Measurements from ENCODE around the gene CELF2. TPM values are rescaled to one million over a fixed set of nuclear protein-coding genes. Genes with fewer than 3 reads are reported as not detected.

Gene CELF2
- total and polyA plus RNA-seq, 4 donors, result 43.3 to 65.6 (median 50.1) TPM

DNA sequence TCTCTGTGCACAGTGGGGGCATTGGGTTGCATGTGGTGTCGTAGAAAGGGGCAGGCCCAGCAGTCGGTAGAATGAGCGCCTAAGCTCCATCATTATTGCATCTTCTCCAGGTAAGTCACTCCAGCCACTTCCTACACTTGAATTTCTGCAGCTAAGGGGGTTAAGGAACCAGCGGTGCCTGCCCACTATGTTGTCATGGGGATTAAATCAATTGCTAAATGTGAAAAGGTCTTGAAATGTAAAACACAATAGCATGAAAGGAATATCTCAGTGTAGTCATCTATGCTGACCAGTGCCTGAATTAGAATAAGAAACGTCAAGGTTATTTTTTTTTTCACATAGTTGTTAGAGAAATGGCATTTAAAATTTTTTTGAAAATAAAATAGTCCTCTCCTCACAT, 15.2 kb upstream of the CELF2 start:
- no peaks in the 10 kb centered on the region for H3K36me3 ChIP-seq (ENCODE audit: control insufficient read depth, insufficient read depth, low read length)
- H3K27ac ChIP-seq (ENCODE audit: low read depth, low read length), result no peak overlapping the region
- H3K4me3 ChIP-seq (ENCODE audit: low read depth, low read length), result no peak overlapping the region
- no peaks in the 10 kb centered on the region for H3K4me1 ChIP-seq (ENCODE audit: control insufficient read depth, insufficient read depth, low read length)
- DNase-seq (ENCODE audit: low read depth in 4 of 6, low spot score in 6 of 6), result no peak
- H3K27me3 ChIP-seq (ENCODE audit: control insufficient read depth, insufficient read depth, low read length), result no peaks in the 10 kb centered on the region
- no peaks in the 10 kb centered on the region for H3K9me3 ChIP-seq (ENCODE audit: control insufficient read depth, insufficient read depth, low read length)
- no CpG with 5 or more reads among the region's 5 CpGs for WGBS (ENCODE audit: insufficient coverage)

- no peaks in the 10 kb centered on the region for H3K27me3 ChIP-seq (ENCODE audit: control insufficient read depth, insufficient read depth, low read length)
- WGBS (ENCODE audit: insufficient coverage), result no CpG with 5 or more reads among the region's 3 CpGs
- no peaks in the 10 kb centered on the region for H3K4me1 ChIP-seq (ENCODE audit: control insufficient read depth, insufficient read depth, low read length)
- H3K4me3 ChIP-seq (ENCODE audit: low read depth, low read length), result no peak overlapping the region
- no peaks in the 10 kb centered on the region for H3K9me3 ChIP-seq (ENCODE audit: control insufficient read depth, insufficient read depth, low read length)
- no peak overlapping the region for H3K27ac ChIP-seq (ENCODE audit: low read depth, low read length)
- DNase-seq (ENCODE audit: low read depth in 4 of 6, low spot score in 6 of 6), result no peak
- no peaks in the 10 kb centered on the region for H3K36me3 ChIP-seq (ENCODE audit: control insufficient read depth, insufficient read depth, low read length)
Observed at GRCh38 chr10:11002916-11003315, 14.8 kb upstream of the CELF2 start.

DNA sequence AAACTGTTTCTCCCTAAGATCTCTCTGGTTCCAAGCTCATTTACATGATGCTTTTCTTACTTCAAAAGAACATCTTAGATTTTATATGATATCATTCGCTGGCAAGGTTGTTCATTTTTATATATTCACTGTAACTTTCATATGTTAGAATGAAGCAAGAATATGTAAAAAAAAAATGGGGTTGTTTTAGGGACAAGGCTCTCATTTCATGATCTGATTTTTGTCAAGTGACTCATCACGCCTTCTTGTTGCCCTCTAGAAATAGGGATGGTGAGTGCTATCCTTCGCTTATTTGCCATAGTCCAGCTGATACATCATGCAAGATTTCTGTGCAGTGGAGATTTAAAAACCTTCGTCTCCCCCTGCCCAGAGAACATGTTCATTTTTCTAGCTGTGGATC, 14.0 kb upstream of the CELF2 start:
- no CpG with 5 or more reads among the region's 4 CpGs for WGBS (ENCODE audit: insufficient coverage)
- DNase-seq (ENCODE audit: low read depth in 4 of 6, low spot score in 6 of 6), result peak in 1 of 6 donors; percentile 49
- no peak overlapping the region for H3K4me3 ChIP-seq (ENCODE audit: low read depth, low read length)
- H3K4me1 ChIP-seq (ENCODE audit: control insufficient read depth, insufficient read depth, low read length), result no peaks in the 10 kb centered on the region
- H3K36me3 ChIP-seq (ENCODE audit: control insufficient read depth, insufficient read depth, low read length), result no peaks in the 10 kb centered on the region
- no peaks in the 10 kb centered on the region for H3K9me3 ChIP-seq (ENCODE audit: control insufficient read depth, insufficient read depth, low read length)
- no peaks in the 10 kb centered on the region for H3K27me3 ChIP-seq (ENCODE audit: control insufficient read depth, insufficient read depth, low read length)
- no peak overlapping the region for H3K27ac ChIP-seq (ENCODE audit: low read depth, low read length)

DNA sequence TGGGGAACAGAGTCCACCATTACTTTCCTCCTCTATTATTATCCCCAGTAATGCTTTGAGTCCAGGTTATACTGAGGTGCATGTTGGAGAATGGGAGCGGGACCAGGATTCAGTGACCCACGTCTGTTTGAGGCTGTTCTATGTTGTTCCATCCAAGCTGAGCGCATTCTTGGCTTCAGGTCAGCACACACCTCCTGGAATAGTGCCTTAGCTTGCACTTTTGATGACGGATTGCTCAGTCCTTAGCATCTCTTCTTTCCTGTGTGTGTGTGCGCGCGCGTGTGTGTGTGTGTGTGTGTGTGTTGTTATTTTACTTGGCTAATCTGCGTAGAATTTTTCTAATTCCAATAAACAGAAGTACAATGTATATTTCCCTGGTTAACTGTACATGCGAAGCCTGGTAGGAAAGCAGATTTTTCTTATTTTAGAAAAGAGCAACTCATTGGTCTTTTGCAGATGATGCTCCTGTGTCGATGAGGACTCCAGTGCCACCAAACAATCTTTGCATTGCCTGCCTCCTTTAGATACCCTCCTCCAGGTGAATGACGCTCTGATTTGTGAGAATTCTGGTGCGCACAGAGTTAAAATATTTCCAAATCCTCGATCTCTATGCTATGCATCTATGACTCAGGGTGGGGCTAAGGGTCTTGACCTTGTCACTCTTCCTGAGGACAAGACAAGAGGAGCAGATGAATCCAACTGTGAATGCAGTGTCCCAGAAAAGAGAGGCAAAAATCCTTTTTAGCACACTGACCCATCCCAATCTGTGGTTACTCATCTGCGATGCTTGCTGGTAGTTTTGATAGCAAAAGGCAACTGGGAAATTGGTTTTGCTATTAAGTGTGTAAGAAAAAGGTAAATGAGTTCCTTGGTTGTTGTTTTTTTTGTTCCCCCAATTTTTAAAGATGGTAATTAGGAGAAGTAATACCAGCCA, 13.3 kb upstream of the CELF2 start:
- no peaks in the 10 kb centered on the region for H3K36me3 ChIP-seq (ENCODE audit: control insufficient read depth, insufficient read depth, low read length)
- H3K4me1 ChIP-seq (ENCODE audit: control insufficient read depth, insufficient read depth, low read length), result no peaks in the 10 kb centered on the region
- H3K27ac ChIP-seq (ENCODE audit: low read depth, low read length), result peak overlapping the region; percentile 69
- no peaks in the 10 kb centered on the region for H3K27me3 ChIP-seq (ENCODE audit: control insufficient read depth, insufficient read depth, low read length)
- peak in 2 of 6 donors; percentile 23 to 64 for DNase-seq (ENCODE audit: low read depth in 4 of 6, low spot score in 6 of 6)
- WGBS (ENCODE audit: insufficient coverage), result 80% methylated on average over 5 of the region's 15 CpGs
- peak overlapping the region; percentile 56 for H3K4me3 ChIP-seq (ENCODE audit: low read depth, low read length)
- no peaks in the 10 kb centered on the region for H3K9me3 ChIP-seq (ENCODE audit: control insufficient read depth, insufficient read depth, low read length)

DNA sequence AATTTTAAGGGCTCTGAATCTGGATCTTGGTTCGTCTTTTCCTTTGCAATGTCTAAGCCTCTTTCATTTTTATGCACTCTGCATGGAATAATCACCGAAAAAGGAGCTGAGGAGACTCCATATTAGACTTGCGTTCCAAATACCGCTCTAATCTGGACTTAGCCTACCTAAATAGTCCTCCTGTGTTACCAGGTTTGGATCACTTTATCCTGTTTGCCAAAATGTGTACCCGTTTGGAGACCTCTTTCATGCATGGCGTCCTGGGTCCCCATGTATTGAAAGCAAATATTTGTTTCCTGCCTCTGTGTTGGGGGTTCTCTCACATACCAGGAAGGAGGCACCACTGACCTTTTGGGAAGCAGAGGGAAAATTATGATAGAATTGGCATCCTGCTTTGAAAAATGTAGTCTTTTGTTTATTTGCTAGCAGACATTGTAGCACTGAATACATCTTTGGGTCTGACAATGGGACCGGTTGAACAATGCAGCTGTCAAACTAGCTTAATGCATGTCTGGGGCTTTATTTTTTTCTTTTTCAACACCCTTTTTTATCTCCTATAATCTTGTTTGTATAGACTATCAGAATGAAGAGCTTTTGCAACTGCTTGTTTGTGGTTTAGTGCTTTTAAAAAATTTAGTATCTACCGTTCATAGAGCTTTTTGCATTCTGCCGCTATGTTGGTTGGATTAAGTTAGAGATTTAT, 11.8 kb upstream of the CELF2 start:
- peak in 2 of 6 donors; percentile 65 to 72 for DNase-seq (ENCODE audit: low read depth in 4 of 6, low spot score in 6 of 6)
- Histone ChIP-seq H3K4me3 (ENCODE audit: low read depth, low read length) (peak overlapping the region; percentile 56), H3K27ac (ENCODE audit: low read depth, low read length) (peak overlapping the region; percentile 69), H3K27me3 (ENCODE audit: control insufficient read depth, insufficient read depth, low read length) (no peaks in the 10 kb centered on the region), H3K4me1 (ENCODE audit: control insufficient read depth, insufficient read depth, low read length) (peaks cover 3% of the 10 kb centered on the region), H3K9me3 (ENCODE audit: control insufficient read depth, insufficient read depth, low read length) (no peaks in the 10 kb centered on the region), H3K36me3 (ENCODE audit: control insufficient read depth, insufficient read depth, low read length) (no peaks in the 10 kb centered on the region)
- 27% methylated on average over 4 of the region's 9 CpGs for WGBS (ENCODE audit: insufficient coverage)

DNA sequence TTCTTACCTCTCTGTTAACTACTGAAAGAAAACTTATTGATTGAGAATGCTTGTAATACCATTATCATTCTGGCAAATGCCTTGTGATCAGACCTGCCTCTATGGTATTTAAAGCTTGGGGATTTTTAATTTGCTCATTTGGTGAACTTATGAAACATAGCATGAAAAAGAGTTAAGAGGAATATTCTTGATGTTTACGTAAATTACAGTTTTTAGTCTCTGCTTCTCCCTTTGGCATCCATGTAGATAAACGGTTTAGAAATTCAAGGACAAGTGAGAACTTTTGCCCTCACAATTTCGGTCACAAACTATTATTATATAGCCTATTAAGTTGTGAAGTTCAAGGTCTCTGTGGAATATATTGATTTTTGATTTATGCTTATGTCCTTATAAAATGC, 11.2 kb upstream of the CELF2 start:
- WGBS (ENCODE audit: insufficient coverage), result no CpG with 5 or more reads among the region's 3 CpGs
- Histone ChIP-seq H3K36me3 (ENCODE audit: control insufficient read depth, insufficient read depth, low read length) (no peaks in the 10 kb centered on the region), H3K4me1 (ENCODE audit: control insufficient read depth, insufficient read depth, low read length) (peaks cover 3% of the 10 kb centered on the region), H3K27ac (ENCODE audit: low read depth, low read length) (peak overlapping the region; percentile 69), H3K4me3 (ENCODE audit: low read depth, low read length) (peak overlapping the region; percentile 56), H3K27me3 (ENCODE audit: control insufficient read depth, insufficient read depth, low read length) (no peaks in the 10 kb centered on the region), H3K9me3 (ENCODE audit: control insufficient read depth, insufficient read depth, low read length) (no peaks in the 10 kb centered on the region)
- DNase-seq (ENCODE audit: low read depth in 4 of 6, low spot score in 6 of 6), result no peak

GRCh38 chr10:11007476-11008020, 10.1 kb upstream of the CELF2 start:
- peak overlapping the region; percentile 13 for H3K4me3 ChIP-seq (ENCODE audit: low read depth, low read length)
- no peaks in the 10 kb centered on the region for H3K27me3 ChIP-seq (ENCODE audit: control insufficient read depth, insufficient read depth, low read length)
- H3K36me3 ChIP-seq (ENCODE audit: control insufficient read depth, insufficient read depth, low read length), result no peaks in the 10 kb centered on the region
- peaks cover 6% of the 10 kb centered on the region for H3K4me1 ChIP-seq (ENCODE audit: control insufficient read depth, insufficient read depth, low read length)
- peak in 2 of 6 donors; percentile 46 to 75 for DNase-seq (ENCODE audit: low read depth in 4 of 6, low spot score in 6 of 6)
- WGBS (ENCODE audit: insufficient coverage), result 62% methylated on average over 4 of the region's 16 CpGs
- no peak overlapping the region for H3K27ac ChIP-seq (ENCODE audit: low read depth, low read length)
- H3K9me3 ChIP-seq (ENCODE audit: control insufficient read depth, insufficient read depth, low read length), result no peaks in the 10 kb centered on the region

DNA sequence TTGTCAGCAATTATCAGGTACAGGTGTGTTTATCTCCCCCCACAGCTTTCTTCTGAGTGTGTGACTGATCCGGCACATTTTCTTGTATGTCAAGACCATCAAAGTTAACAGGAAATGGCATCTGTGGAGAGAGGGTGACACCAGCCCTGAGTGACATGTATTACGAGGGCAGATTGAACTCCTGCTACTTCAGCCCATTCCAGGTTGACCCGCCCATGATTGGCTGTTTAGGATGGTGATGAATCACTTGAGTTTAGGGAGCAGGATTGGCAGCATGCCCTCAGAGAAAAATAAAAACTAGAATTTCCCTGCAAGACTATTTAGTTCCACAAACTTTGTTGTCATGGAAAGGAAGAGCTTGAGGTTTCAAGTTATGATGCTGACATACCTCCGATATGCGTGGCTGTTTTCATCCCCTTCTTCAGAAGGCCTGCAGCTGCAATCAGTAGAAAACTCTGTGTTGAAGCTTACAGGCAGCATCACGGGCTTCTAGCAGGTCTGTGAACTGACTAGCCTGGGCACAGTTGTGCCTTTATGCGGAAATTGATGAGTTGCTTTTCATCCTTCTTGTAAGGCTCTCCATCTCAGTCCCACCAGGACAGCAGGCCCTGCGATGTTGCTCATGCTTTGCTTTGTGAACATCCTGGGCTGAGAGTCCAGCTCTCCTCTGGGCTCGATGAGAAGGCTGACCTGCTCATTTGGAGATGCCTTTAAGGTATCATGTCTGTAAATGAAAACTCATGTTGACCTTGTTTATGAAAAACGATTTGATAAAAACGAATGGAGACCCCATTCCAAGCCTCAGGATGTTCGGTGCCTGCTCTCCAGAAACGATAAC, 8.0 kb upstream of the CELF2 start:
- no peaks in the 10 kb centered on the region for H3K36me3 ChIP-seq (ENCODE audit: control insufficient read depth, insufficient read depth, low read length)
- peak in 1 of 6 donors; percentile 63 for DNase-seq (ENCODE audit: low read depth in 4 of 6, low spot score in 6 of 6)
- WGBS (ENCODE audit: insufficient coverage), result 87% methylated on average over 9 of the region's 13 CpGs
- H3K4me1 ChIP-seq (ENCODE audit: control insufficient read depth, insufficient read depth, low read length), result peaks cover 12% of the 10 kb centered on the region
- no peak overlapping the region for H3K27ac ChIP-seq (ENCODE audit: low read depth, low read length)
- H3K9me3 ChIP-seq (ENCODE audit: control insufficient read depth, insufficient read depth, low read length), result no peaks in the 10 kb centered on the region
- no peak overlapping the region for H3K4me3 ChIP-seq (ENCODE audit: low read depth, low read length)
- H3K27me3 ChIP-seq (ENCODE audit: control insufficient read depth, insufficient read depth, low read length), result no peaks in the 10 kb centered on the region

GRCh38 chr10:11010582-11010981, 7.1 kb upstream of the CELF2 start:
- no peak for DNase-seq (ENCODE audit: low read depth in 4 of 6, low spot score in 6 of 6)
- peaks cover 15% of the 10 kb centered on the region for H3K4me1 ChIP-seq (ENCODE audit: control insufficient read depth, insufficient read depth, low read length)
- H3K9me3 ChIP-seq (ENCODE audit: control insufficient read depth, insufficient read depth, low read length), result no peaks in the 10 kb centered on the region
- no peaks in the 10 kb centered on the region for H3K27me3 ChIP-seq (ENCODE audit: control insufficient read depth, insufficient read depth, low read length)
- WGBS (ENCODE audit: insufficient coverage), result no CpG with 5 or more reads among the region's 6 CpGs
- H3K4me3 ChIP-seq (ENCODE audit: low read depth, low read length), result no peak overlapping the region
- H3K27ac ChIP-seq (ENCODE audit: low read depth, low read length), result no peak overlapping the region
- H3K36me3 ChIP-seq (ENCODE audit: control insufficient read depth, insufficient read depth, low read length), result no peaks in the 10 kb centered on the region

Data from spinal cord (tissue), 10 donors.